Fibroblast of lung (primary cell): Measurements from ENCODE around the gene DPP4. TPM values are rescaled to one million over a fixed set of nuclear protein-coding genes. Genes with fewer than 3 reads are reported as not detected.

ENCODE experiments used
- DNase-seq, 2 donors: peaks; one replicate each; pipeline versions ENCODE4 v3.0.0 to v3.0.0-alpha.2; 2010; ENCODE audit warnings: low read depth in 2 of 2
- H2AFZ ChIP-seq: 2 replicates; pipeline ENCODE4 v1.5.1; 2012; ENCODE audit warnings: low read length, control low read depth, inconsistent platforms
- H3K27ac ChIP-seq: 2 replicates; pipeline ENCODE4 v1.5.1; 2011; ENCODE audit warnings: low read length, control low read depth; ENCODE audit not compliant: insufficient read depth
- H3K27me3 ChIP-seq: 2 replicates; pipeline ENCODE4 v1.5.1; 2011; ENCODE audit warnings: mild to moderate bottlenecking, low read length; ENCODE audit not compliant: control insufficient read depth, insufficient read depth
- H3K36me3 ChIP-seq: 2 replicates; pipeline ENCODE4 v1.5.1; 2011; ENCODE audit warnings: low read length; ENCODE audit not compliant: control insufficient read depth, insufficient read depth
- H3K4me1 ChIP-seq: 2 replicates; pipeline ENCODE4 v1.5.1; 2011; ENCODE audit warnings: low read length; ENCODE audit not compliant: control insufficient read depth, insufficient read depth; ENCODE audit errors: extremely low read depth
- H3K4me2 ChIP-seq: 2 replicates; pipeline ENCODE4 v1.5.1; 2011; ENCODE audit warnings: low read length, control low read depth; ENCODE audit not compliant: insufficient read depth; ENCODE audit errors: extremely low read depth
- H3K4me3 ChIP-seq, 4 experiments: fragments of 200-600 bp in 1 of 4; sonication (generic) in 1 of 4; replicated peaks in 1 of 4; 2 replicates each; pipeline ENCODE4 v1.5.1; 2011 to 2016; ENCODE audit warnings: low read length in 4 of 4, low read depth in 3 of 4, mild to moderate bottlenecking in 3 of 4, control low read depth in 2 of 4, inconsistent platforms in 1 of 4, mixed read lengths in 1 of 4; ENCODE audit not compliant: insufficient read depth in 1 of 4; ENCODE audit errors: control extremely low read depth in 1 of 4
- H3K79me2 ChIP-seq: 2 replicates; pipeline ENCODE4 v1.5.1; 2012; ENCODE audit warnings: mild to moderate bottlenecking, low read length, inconsistent platforms; ENCODE audit not compliant: control insufficient read depth, insufficient read depth
- H3K9ac ChIP-seq: 2 replicates; pipeline ENCODE4 v1.5.1; 2011; ENCODE audit warnings: mild to moderate bottlenecking, low read length, control low read depth; ENCODE audit not compliant: insufficient read depth
- H3K9me3 ChIP-seq: 2 replicates; pipeline ENCODE4 v1.5.1; 2012; ENCODE audit warnings: low read depth, low read length; ENCODE audit not compliant: control insufficient read depth, insufficient read depth
- H4K20me1 ChIP-seq: 2 replicates; pipeline ENCODE4 v1.5.1; 2011; ENCODE audit warnings: low read length; ENCODE audit not compliant: control insufficient read depth, insufficient read depth; ENCODE audit errors: extremely low read depth
- CTCF ChIP-seq, 2 donors: IDR thresholded peaks in 1 of 2; conservative IDR thresholded peaks in 1 of 2; 1 replicate in 1 of 2; 2 replicates in 1 of 2; pipeline ENCODE4 v1.5.1; 2011 to 2012; ENCODE audit warnings: low read length in 2 of 2, control low read depth in 1 of 2, inconsistent platforms in 1 of 2, low read depth in 1 of 2, mild to moderate bottlenecking in 1 of 2
- EZH2 ChIP-seq: IDR thresholded peaks from 2 replicates; pipeline ENCODE4 v1.5.1; 2012; ENCODE audit warnings: low read length, control low read depth, mild to moderate bottlenecking; ENCODE audit errors: missing control alignments
- polyA plus RNA-seq, 2 donors: library from polyadenylated mRNA; depleted of rRNA in 1 of 2; stranded (reverse) in 1 of 2; unstranded in 1 of 2; fragments of >200 nt; gene quantifications; 2 replicates each; pipeline ENCODE4 v1.2.1, GENCODE V29; 2011 to 2012; ENCODE audit warnings: missing spikeins in 1 of 2
- total RNA-seq: library from RNA; depleted of rRNA; stranded (reverse); fragments of >200 nt; gene quantifications from 2 replicates; pipeline ENCODE4 v1.2.1, GENCODE V29; 2014

DPP4 gene
- total and polyA plus RNA-seq, 2 donors (not counting 1 experiment from before 2014, with no cell fraction given): 58.1 to 297 TPM

DNA sequence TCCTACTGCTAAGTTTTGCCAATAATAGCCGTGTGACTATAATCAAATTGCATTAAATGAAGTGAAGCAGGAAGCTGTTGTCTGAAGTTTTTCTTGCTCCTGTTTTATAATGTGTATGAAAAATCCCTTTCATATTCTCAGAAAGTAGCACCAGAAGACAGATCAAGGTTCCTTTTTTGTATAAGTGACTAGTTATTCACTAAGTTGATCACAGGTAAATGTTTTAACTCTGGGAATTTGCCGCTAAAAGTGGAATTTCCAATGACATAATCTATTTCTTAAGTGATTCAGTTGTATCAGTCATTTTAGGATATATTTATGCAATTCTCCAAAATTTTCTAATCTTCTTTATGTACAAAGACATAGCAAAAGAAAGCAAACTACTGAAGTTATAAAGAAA is 99.6 kb downstream of the DPP4 start:
- Histone ChIP-seq H3K27ac (no peak overlapping the region), H3K9me3 (no peaks in the 10 kb centered on the region), H3K36me3 (no peaks in the 10 kb centered on the region), H3K4me1 (no peaks in the 10 kb centered on the region), H3K79me2 (no peaks in the 10 kb centered on the region), H4K20me1 (no peaks in the 10 kb centered on the region), H3K4me3 (no peak overlapping the region), H2AFZ (no peak overlapping the region), H3K27me3 (no peaks in the 10 kb centered on the region), H3K9ac (no peak overlapping the region), H3K4me2 (no peak overlapping the region)
- DNase-seq: no peak
- TF ChIP-seq EZH2 (no peak), CTCF (conservative IDR thresholded peaks at IDR 0.05 in 1 of 2, IDR thresholded peaks at IDR 0.05 in 1 of 2; ENCODE audit: low read depth in 1 of 2, low read length in 2 of 2) (no peak)

DNA sequence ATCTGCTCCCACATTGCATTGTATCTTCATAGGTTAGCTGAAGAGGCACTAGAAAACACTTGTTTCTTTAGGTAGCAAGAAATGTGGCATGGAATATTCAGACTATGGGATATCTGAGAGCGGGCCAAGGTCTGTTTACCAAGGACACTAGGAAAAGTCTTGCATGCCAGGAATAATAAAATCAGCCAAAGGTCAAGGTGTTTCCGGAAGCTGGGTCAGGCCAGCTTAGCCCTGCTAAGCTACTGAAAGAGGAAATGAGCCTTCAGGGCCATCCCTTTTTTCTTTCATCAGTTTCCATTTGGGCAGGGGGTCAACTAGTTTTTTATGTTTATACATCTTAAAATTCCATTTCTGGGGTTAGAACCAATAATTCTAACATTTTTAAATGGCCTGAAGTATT is 101.1 kb downstream of the DPP4 start:
- H4K20me1 ChIP-seq: no peaks in the 10 kb centered on the region

GRCh38 chr2:161972232-161972631 is 101.8 kb downstream of the DPP4 start:
- H3K27me3 ChIP-seq: no peaks in the 10 kb centered on the region
- no peak for DNase-seq
- H2AFZ ChIP-seq: no peak overlapping the region
- H3K4me1 ChIP-seq: no peaks in the 10 kb centered on the region
- no peak overlapping the region for H3K4me3 ChIP-seq
- no peaks in the 10 kb centered on the region for H3K9me3 ChIP-seq
- H3K36me3 ChIP-seq: no peaks in the 10 kb centered on the region
- H3K9ac ChIP-seq: no peak overlapping the region
- H3K79me2 ChIP-seq: no peaks in the 10 kb centered on the region
- no peaks in the 10 kb centered on the region for H4K20me1 ChIP-seq
- H3K4me2 ChIP-seq: no peak overlapping the region
- no peak for TF ChIP-seq CTCF (conservative IDR thresholded peaks at IDR 0.05 in 1 of 2, IDR thresholded peaks at IDR 0.05 in 1 of 2; ENCODE audit: low read depth in 1 of 2, low read length in 2 of 2)
- no peak for TF ChIP-seq EZH2
- H3K27ac ChIP-seq: no peak overlapping the region

More for the DNA sequence above, 101.1 kb downstream of the DPP4 start:
- no peak overlapping the region for H3K9ac ChIP-seq
- TF ChIP-seq CTCF (conservative IDR thresholded peaks at IDR 0.05 in 1 of 2, IDR thresholded peaks at IDR 0.05 in 1 of 2; ENCODE audit: low read depth in 1 of 2, low read length in 2 of 2) (no peak), EZH2 (no peak)
- H3K4me3 ChIP-seq: no peak overlapping the region
- no peaks in the 10 kb centered on the region for H3K36me3 ChIP-seq
- no peaks in the 10 kb centered on the region for H3K27me3 ChIP-seq
- H3K4me2 ChIP-seq: no peak overlapping the region
- H3K4me1 ChIP-seq: no peaks in the 10 kb centered on the region
- no peak for DNase-seq
- no peak overlapping the region for H2AFZ ChIP-seq
- no peaks in the 10 kb centered on the region for H3K9me3 ChIP-seq
- H3K27ac ChIP-seq: no peak overlapping the region
- H3K79me2 ChIP-seq: no peaks in the 10 kb centered on the region
